ENCODE measurements around the gene CXXC5.

Gene CXXC5

DNA sequence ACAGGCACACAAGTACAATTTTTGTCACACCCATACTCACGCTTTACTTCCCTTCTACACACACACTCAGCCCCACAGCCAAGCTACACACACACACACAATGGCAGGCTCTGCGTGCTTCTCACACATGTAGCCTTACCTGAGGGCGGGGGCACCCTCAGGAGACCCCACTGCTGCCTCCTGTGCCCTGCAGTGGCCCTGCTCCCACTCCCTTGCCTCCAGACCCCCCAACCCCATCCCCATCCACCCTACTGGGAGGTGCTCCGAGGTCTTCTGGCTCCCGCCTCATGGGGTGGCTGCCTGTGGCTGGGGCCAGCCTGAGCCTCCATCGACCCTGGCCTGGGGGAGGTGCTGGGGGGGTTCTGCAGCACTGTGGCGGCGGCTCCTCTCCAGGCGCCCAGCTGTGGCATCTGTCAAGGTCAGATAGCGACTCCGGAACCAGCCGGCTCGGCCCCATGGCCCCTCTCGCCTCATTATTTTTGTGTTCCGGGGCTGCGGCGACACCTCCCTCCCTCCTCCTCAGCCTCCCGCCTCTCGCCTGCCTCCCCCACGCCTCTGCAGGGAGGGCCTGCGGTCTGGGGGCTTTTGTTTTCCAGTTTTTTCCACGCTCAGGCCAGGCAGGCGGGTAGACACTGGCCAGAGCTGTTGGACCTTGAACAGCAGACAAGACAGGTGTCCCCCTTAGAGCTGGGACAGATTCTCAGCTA is 21.7 kb downstream of the CXXC5 start:
- H3K4me3 ChIP-seq (ENCODE audit: low read depth, low read length) = no peak overlapping the region
- CTCF ChIA-PET = interaction anchor here (0.7 to 4.9 kb wide), 9 partner anchors 8 to 105 kb away, joined by 3 to 27 read pairs (median 5); no protein-coding TSS in a partner anchor
- TF ChIP-seq, protein P1, sequence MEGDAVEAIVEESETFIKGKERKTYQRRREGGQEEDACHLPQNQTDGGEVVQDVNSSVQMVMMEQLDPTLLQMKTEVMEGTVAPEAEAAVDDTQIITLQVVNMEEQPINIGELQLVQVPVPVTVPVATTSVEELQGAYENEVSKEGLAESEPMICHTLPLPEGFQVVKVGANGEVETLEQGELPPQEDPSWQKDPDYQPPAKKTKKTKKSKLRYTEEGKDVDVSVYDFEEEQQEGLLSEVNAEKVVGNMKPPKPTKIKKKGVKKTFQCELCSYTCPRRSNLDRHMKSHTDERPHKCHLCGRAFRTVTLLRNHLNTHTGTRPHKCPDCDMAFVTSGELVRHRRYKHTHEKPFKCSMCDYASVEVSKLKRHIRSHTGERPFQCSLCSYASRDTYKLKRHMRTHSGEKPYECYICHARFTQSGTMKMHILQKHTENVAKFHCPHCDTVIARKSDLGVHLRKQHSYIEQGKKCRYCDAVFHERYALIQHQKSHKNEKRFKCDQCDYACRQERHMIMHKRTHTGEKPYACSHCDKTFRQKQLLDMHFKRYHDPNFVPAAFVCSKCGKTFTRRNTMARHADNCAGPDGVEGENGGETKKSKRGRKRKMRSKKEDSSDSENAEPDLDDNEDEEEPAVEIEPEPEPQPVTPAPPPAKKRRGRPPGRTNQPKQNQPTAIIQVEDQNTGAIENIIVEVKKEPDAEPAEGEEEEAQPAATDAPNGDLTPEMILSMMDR (IDR thresholded peaks at IDR 0.05; ENCODE audit: insufficient read depth, low read length, missing control alignments) = no peak
- no peak for DNase-seq (ENCODE audit: low read depth, low spot score)
- POLR2A ChIA-PET = interaction anchor here (0.6 kb wide), 1 partner anchor 9 kb away, joined by 3 read pairs; no protein-coding TSS in a partner anchor

DNA sequence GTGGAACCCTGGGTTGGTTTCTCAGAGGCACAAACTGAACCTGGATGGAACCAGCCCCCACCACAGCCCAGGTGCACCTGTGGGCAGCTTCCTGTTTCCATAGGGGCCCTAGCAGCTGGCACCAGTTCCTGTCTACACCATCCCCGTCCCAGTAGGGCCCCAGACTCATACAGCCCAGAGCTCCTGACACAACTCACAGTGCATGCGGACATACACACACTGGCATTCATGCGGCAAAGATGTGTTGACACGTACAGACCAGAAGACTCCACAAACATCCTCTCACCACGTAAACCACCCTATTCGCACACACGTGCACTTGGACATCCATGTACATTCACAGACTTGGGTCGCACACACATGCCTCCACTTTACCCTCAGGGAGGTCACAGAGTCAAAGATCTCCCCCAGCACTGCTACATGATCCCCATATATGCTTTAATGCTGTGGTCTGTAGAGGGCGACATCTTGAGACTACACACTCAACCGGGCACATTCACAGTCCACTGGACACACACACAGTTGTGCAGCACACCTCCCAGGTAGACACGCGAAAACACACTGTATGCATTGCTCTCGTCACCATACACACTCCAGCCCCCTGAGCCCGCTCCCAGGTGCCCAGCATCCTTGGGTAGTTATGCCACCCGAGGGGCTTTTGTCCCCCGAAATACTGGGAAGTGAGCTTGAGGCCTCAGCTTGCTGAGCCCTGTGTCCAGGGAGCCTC is 22.4 kb downstream of the CXXC5 start:
- CTCF ChIA-PET = interaction anchor here (0.7 to 4.9 kb wide), 12 partner anchors 9 to 105 kb away, joined by 3 to 27 read pairs (median 5); no protein-coding TSS in a partner anchor
- no peak overlapping the region for H3K4me3 ChIP-seq (ENCODE audit: low read depth, low read length)

DNA sequence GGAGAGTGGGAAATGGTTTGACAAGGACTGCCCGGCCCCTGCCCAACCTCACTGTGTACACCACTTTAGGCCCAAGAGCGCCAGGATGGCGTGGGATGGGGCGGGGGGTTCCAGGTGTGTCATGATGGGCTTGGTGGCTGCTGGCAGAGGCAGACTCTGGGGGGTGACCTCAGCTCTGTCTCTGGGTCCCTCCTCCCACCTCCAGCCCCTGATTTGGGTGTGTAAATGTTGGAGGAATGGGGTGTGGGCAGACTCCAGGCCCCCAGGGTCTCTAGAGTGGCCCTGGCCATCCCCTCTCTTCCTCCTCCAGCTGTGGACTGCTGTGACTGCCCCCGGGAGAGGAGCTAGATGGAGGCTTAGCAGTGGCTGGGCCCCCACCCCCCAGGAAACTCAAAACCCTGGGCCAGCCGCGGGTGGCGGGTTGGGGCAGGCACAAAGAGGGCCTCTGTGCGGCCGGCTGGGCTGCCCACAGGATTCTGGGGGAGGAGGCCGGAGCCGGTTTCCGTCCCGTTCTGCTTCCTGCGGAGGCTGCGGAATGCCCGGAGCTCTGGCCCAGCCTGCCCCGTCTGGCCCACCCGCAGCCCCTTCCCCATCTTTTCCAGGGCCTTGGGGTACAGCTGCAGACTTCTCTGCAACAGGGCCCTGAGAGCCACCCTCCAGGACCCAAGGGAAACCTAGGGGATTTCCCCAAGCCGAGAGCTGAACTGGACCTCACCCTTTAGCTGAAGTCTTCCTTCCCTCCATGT is 23.1 kb downstream of the CXXC5 start:
- ChIA-PET POLR2A (interaction anchor here (1.1 kb wide), 1 partner anchor 18 kb away, joined by 4 read pairs; no protein-coding TSS in a partner anchor), CTCF (interaction anchor here (1.2 to 4.9 kb wide), 6 partner anchors 13 to 104 kb away, joined by 3 to 27 read pairs (median 8); no protein-coding TSS in a partner anchor)
- TF ChIP-seq, protein P1 (IDR thresholded peaks at IDR 0.05; ENCODE audit: insufficient read depth, low read length, missing control alignments) = no peak
- DNase-seq (ENCODE audit: low read depth, low spot score) = no peak
- H3K4me3 ChIP-seq (ENCODE audit: low read depth, low read length) = no peak overlapping the region

More for the DNA sequence above, 22.4 kb downstream of the CXXC5 start:
- TF ChIP-seq, protein P1 (IDR thresholded peaks at IDR 0.05; ENCODE audit: insufficient read depth, low read length, missing control alignments) = peak; percentile 21
- DNase-seq (ENCODE audit: low read depth, low spot score) = no peak
- POLR2A ChIA-PET = interaction anchor here (0.6 kb wide), 1 partner anchor 8 kb away, joined by 3 read pairs; no protein-coding TSS in a partner anchor

DNA sequence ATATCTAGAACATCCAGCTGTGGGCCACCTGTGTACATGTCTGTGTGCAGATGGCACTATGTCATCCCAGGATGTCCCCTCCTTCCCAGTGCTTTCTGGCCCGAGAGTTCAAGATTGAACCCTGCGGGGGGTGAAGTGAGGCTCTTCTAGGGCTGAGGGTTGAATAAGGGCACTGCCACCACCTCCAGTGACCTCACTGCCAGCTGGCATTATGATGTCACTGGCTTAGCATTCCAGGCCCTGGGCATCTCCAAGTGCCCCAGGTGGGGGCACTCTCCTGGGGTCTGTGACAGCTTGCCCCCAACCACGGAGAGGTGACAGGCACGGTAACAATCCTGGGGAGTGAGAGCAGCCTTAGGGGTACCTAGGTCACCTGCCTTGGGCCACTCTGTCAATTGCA is 27.1 kb downstream of the CXXC5 start:
- TF ChIP-seq, protein P1 (IDR thresholded peaks at IDR 0.05; ENCODE audit: insufficient read depth, low read length, missing control alignments) = no peak
- ChIA-PET POLR2A (interaction anchor here (0.8 kb wide), 1 partner anchor 21 kb away, joined by 3 read pairs; no protein-coding TSS in a partner anchor), CTCF (interaction anchor here (1.2 kb wide), 1 partner anchor 14 kb away, joined by 4 read pairs; no protein-coding TSS in a partner anchor)
- H3K4me3 ChIP-seq (ENCODE audit: low read depth, low read length) = no peak overlapping the region
- no peak for DNase-seq (ENCODE audit: low read depth, low spot score)

DNA sequence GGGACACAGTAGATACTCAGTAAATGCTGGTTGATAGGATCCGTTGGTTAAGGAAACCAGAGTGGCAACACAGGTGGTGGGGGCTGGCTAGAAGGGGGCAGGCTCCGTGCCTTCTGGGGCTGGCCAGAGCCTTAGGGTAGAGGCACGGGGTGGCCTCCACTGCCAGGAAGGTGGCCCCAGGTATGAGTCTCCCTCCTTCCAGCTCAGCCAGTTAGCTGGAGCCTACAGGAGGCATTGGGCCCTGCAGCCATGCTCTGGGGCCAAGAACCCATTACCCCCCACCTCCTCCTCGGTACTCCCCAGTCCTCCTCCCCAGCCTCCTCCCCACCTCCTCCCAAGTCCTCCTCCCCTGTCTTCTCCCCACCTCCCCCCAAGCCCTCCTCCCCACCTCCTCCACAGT is 27.7 kb downstream of the CXXC5 start:
- H3K4me3 ChIP-seq (ENCODE audit: low read depth, low read length) = no peak overlapping the region
- TF ChIP-seq, protein P1 (IDR thresholded peaks at IDR 0.05; ENCODE audit: insufficient read depth, low read length, missing control alignments) = no peak
- ChIA-PET POLR2A (no interaction called here), CTCF (interaction anchor here (0.9 to 1.2 kb wide), 4 partner anchors 14 to 90 kb away, joined by 3 to 6 read pairs (median 4); partner anchors contain the start of gene CXXC5)
- no peak for DNase-seq (ENCODE audit: low read depth, low spot score)
